SK-N-SH (cell line): ENCODE measurements around the gene LHX6. TPM values are rescaled to one million over a fixed set of nuclear protein-coding genes. Genes with fewer than 3 reads are reported as not detected.

Source experiments
- CTCF ChIA-PET: fragments of 300-600, 350-600 bp; formaldehyde crosslinking; extraction: SDS; loops from one replicate; lab custom pipeline; 2021; lab: Yijun Ruan, JAX
- POLR2A ChIA-PET: fragments of 350-600 bp; sonication (Branson Sonifier 250); formaldehyde crosslinking; extraction: SDS; loops from one replicate; lab custom pipeline; 2020; ENCODE audit warnings: antibody characterized with exemption, inconsistent platforms; lab: Yijun Ruan, JAX
- DNase-seq: peaks from one replicate; pipeline ENCODE4 v3.0.0; 2012
- H2AFZ ChIP-seq: fragments of 200-600 bp; sonication (generic); 2 replicates; pipeline ENCODE4 v1.8.1; 2016; ENCODE audit warnings: antibody characterized with exemption, mild to moderate bottlenecking, low read depth
- H3F3A ChIP-seq: fragments of 200-600 bp; sonication (generic); replicated peaks from 2 replicates; pipeline ENCODE3; 2016; ENCODE audit warnings: antibody characterized with exemption, mild to moderate bottlenecking; ENCODE audit not compliant: insufficient read depth
- H3K27ac ChIP-seq, 2 experiments: fragments of 200-500 bp in 1 of 2; fragments of 200-600 bp in 1 of 2; sonication (Bioruptor generic) in 1 of 2; sonication (generic), shearing (Covaris generic) in 1 of 2; 2 replicates each; pipeline versions ENCODE4 v1.5.1 to v1.6.1; 2014 to 2016; ENCODE audit warnings: low read depth in 2 of 2, inconsistent platforms in 1 of 2, low read length in 1 of 2, mild to moderate bottlenecking in 1 of 2, mixed read lengths in 1 of 2
- H3K27me3 ChIP-seq: fragments of 200-600 bp; sonication (generic), shearing (Covaris generic); 2 replicates; pipeline ENCODE4 v1.6.1; 2016; ENCODE audit warnings: mixed run types; ENCODE audit not compliant: insufficient read depth
- H3K36me3 ChIP-seq, 2 experiments: fragments of 200-500 bp in 1 of 2; fragments of 200-600 bp in 1 of 2; sonication (Bioruptor generic) in 1 of 2; sonication (generic) in 1 of 2; replicated peaks in 1 of 2; 2 replicates each; pipeline versions ENCODE3 to v1.5.1; 2014 to 2016; ENCODE audit warnings: low read length in 1 of 2, mild to moderate bottlenecking in 1 of 2; ENCODE audit not compliant: insufficient read depth in 2 of 2, control insufficient read depth in 1 of 2
- H3K4me1 ChIP-seq, 2 experiments: fragments of 200-500 bp in 1 of 2; fragments of 200-600 bp in 1 of 2; sonication (Bioruptor generic) in 1 of 2; sonication (generic), shearing (Covaris generic) in 1 of 2; 2 replicates each; pipeline versions ENCODE4 v1.5.1 to v1.6.1; 2014 to 2016; ENCODE audit warnings: low read depth in 1 of 2, low read length in 1 of 2, mixed run types in 1 of 2; ENCODE audit not compliant: insufficient read depth in 2 of 2, control insufficient read depth in 1 of 2
- H3K4me2 ChIP-seq: fragments of 200-600 bp; sonication (generic), shearing (Covaris generic); 2 replicates; pipeline ENCODE4 v1.6.1; 2017; ENCODE audit warnings: mixed run types
- H3K4me3 ChIP-seq, 2 experiments: fragments of 200-500 bp in 1 of 2; fragments of 200-600 bp in 1 of 2; sonication (Bioruptor generic) in 1 of 2; sonication (generic), shearing (Covaris generic) in 1 of 2; 2 replicates each; pipeline versions ENCODE4 v1.5.1 to v1.8.1; 2014 to 2016; ENCODE audit warnings: low read depth in 2 of 2, inconsistent platforms in 1 of 2, low read length in 1 of 2, mild to moderate bottlenecking in 1 of 2, mixed read lengths in 1 of 2, moderate library complexity in 1 of 2
- H3K79me2 ChIP-seq: fragments of 200-600 bp; sonication (generic); 2 replicates; pipeline ENCODE4 v1.8.1; 2017; ENCODE audit warnings: mild to moderate bottlenecking; ENCODE audit not compliant: insufficient read depth
- H3K9ac ChIP-seq: fragments of 200-600 bp; sonication (generic); 2 replicates; pipeline ENCODE4 v1.6.1; 2017; ENCODE audit warnings: mixed run types
- H3K9me2 ChIP-seq: fragments of 200-600 bp; sonication (generic); 2 replicates; pipeline ENCODE4 v1.6.1; 2017; ENCODE audit warnings: mixed run types
- H3K9me3 ChIP-seq: fragments of 200-600 bp; sonication (generic); 2 replicates; pipeline ENCODE4 v1.6.1; 2017; ENCODE audit warnings: mixed run types, mild to moderate bottlenecking, moderate library complexity
- H4K20me1 ChIP-seq: fragments of 200-600 bp; sonication (generic); 2 replicates; pipeline ENCODE4 v1.6.1; 2017; ENCODE audit warnings: mild to moderate bottlenecking, mixed run types; ENCODE audit not compliant: insufficient read depth
- CHD2 ChIP-seq: fragments of 150-350 bp; IDR thresholded peaks from 2 replicates; pipeline ENCODE4 v1.6.1; 2018; ENCODE audit warnings: low read length; ENCODE audit not compliant: partially characterized antibody
- EZH2phosphoT487 ChIP-seq: fragments of 200-600 bp; sonication (generic); IDR thresholded peaks from 2 replicates; pipeline ENCODE4 v1.6.1; 2017; ENCODE audit warnings: low read depth, mixed run types, mild to moderate bottlenecking, antibody characterized with exemption, moderate library complexity, borderline replicate concordance
- FOSL2 ChIP-seq: IDR thresholded peaks from 2 replicates; pipeline ENCODE4 v1.4.0; 2012; ENCODE audit warnings: low read depth, mild to moderate bottlenecking, moderate library complexity, borderline replicate concordance
- GABPA ChIP-seq: IDR thresholded peaks from 2 replicates; pipeline ENCODE4 v1.4.0; 2012; ENCODE audit warnings: low read depth, mild to moderate bottlenecking
- GATA2 ChIP-seq: sonication (generic); formaldehyde crosslinking; IDR thresholded peaks from 2 replicates; pipeline ENCODE4 v1.5.0; 2020; ENCODE audit warnings: mild to moderate bottlenecking, missing genetic modification reagents
- JUND ChIP-seq: IDR thresholded peaks from 2 replicates; pipeline ENCODE4 v1.4.0; 2012
- MXI1 ChIP-seq: IDR thresholded peaks from 2 replicates; pipeline ENCODE4 v1.6.1; 2012; ENCODE audit warnings: mild to moderate bottlenecking, low read depth, low read length, improper control_type of control experiment
- RFX5 ChIP-seq: IDR thresholded peaks from 2 replicates; pipeline ENCODE4 v1.6.1; 2012; ENCODE audit warnings: mild to moderate bottlenecking, improper control_type of control experiment, low read length
- RXRA ChIP-seq: IDR thresholded peaks from 2 replicates; pipeline ENCODE4 v1.4.0; 2012; ENCODE audit warnings: low read depth, mild to moderate bottlenecking, borderline replicate concordance
- SMC3 ChIP-seq: IDR thresholded peaks from 2 replicates; pipeline ENCODE4 v1.6.1; 2012; ENCODE audit warnings: low read depth, low read length, improper control_type of control experiment
- TAF1 ChIP-seq: IDR thresholded peaks from 2 replicates; pipeline ENCODE4 v1.6.1; 2012; ENCODE audit warnings: low read depth, mild to moderate bottlenecking, low read length, moderate library complexity, borderline replicate concordance
- TCF12 ChIP-seq: IDR thresholded peaks from 2 replicates; pipeline ENCODE4 v1.4.0; 2012
- WGBS: methylation state at CpG from one replicate; pipeline ENCODE4 v1.1.6; 2017; ENCODE audit warnings: low lambda C conversion rate; 5-methylcytosine and 5-hydroxymethylcytosine counted together
- polyA plus RNA-seq, 3 experiments: library from polyadenylated mRNA; depleted of rRNA; stranded (reverse); fragments of >200 nt; gene quantifications; 2 replicates each; pipeline ENCODE4 v1.2.3, GENCODE V29; 2012
- TF ChIP-seq, protein P1 (sequence below): IDR thresholded peaks from 2 replicates; pipeline ENCODE4 v1.4.0; 2012; ENCODE audit warnings: low read depth
- TF ChIP-seq, protein P2 (sequence below): fragments of 150-350 bp; IDR thresholded peaks from 2 replicates; pipeline ENCODE4 v1.6.1; 2017; ENCODE audit warnings: antibody characterized with exemption, low read length, low read depth, borderline replicate concordance

LHX6 gene
- polyA plus RNA-seq, 1 of the 3 experiments (the other 2 are of a cell fraction), result 0.02 TPM

DNA sequence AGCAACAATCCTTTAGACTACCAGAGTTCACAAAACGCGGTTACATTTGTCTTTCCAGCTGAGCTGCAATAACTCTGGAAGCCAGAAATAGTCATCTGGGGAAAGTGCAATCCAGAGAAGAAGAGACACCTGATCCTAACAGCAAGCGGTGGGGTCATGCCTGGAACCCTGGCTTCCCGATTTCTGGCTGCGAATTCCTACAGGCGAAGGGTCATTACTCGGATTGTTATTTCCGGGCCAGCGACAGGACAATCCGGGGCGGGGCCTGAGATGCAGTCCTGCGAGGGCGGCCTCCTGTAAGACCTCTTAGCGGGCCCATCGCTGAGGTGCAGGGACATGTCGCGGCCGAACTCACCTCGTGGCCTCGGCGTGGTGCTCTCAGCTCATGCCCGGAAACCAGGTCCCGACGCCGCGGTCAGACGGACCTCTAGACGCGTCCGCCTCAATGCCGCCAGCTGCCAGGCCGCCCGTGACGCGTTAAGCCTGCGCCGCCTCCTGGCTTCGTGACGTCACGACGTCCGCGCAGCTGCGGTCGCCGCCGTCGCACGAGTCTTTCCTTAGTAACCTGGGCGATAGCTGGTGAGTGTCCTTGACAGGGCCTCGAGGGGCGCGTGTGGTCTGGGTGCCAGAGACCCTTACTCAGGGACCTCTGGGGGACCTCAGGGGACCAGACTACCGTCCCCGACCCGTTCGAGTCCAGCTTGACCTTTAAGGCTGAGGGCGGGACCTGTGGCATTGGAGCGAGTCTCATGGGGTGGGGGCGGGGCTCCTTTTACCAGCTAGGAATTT, 35.8 kb upstream of the LHX6 start, which contains the start of the genes MRRF and RBM18 (continued):
- TF ChIP-seq TAF1, result peak; percentile 65
- peak; percentile 93 for TF ChIP-seq MXI1
- no peak for TF ChIP-seq RXRA
- TF ChIP-seq, protein P1, sequence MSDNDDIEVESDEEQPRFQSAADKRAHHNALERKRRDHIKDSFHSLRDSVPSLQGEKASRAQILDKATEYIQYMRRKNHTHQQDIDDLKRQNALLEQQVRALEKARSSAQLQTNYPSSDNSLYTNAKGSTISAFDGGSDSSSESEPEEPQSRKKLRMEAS, result peak; percentile 91
- no peak for TF ChIP-seq SMC3
- peak; percentile 63 for TF ChIP-seq CHD2
- no peak for TF ChIP-seq JUND
- TF ChIP-seq, protein P2, sequence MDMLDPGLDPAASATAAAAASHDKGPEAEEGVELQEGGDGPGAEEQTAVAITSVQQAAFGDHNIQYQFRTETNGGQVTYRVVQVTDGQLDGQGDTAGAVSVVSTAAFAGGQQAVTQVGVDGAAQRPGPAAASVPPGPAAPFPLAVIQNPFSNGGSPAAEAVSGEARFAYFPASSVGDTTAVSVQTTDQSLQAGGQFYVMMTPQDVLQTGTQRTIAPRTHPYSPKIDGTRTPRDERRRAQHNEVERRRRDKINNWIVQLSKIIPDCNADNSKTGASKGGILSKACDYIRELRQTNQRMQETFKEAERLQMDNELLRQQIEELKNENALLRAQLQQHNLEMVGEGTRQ, result no peak
- peak; percentile 27; the same call in 1 of the 2 replicates for TF ChIP-seq TCF12
- TF ChIP-seq RFX5, result peak; percentile 32; the same call in 1 of the 2 replicates
- no peak for TF ChIP-seq GATA2 (CRISPR knock-in tag)
- TF ChIP-seq GABPA, result peak; percentile 69

DNA sequence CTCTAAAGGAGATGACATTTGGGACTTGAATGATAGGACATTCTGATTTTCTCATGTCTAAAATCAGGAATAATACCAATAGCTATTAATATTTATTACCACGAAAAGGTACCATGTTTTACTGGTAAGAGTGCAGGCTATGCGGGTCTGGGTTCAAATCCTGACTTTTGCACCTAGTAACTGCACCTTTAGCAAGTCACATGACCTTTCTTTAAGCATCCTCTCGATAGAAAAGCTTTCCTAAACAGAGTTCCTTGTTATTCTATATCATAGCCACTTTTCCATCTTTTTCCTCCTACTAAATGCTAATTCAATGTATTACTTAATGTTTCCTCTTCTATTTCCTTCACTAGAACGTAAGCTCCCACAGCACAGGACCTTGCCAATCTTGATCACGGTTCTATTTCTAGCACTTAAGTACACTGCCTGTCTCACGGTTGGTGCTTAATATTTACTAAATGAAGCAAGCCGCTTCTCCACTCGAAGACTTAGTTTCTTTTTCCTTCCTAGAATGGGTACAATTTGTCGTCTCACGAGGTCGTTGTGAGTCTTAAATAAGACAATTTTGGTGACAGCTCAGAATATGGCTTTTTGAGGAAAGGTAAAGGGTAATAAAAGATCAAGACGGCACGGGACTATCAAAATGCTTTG, 35.1 kb upstream of the LHX6 start:
- DNase-seq, result no peak
- TF ChIP-seq GABPA (no peak), GATA2 (CRISPR knock-in tag) (no peak), MXI1 (no peak), FOSL2 (no peak), RFX5 (no peak), EZH2phosphoT487 (no peak)
- TF ChIP-seq, protein P2, result no peak
- Histone ChIP-seq H3K9me3 (no peaks in the 10 kb centered on the region), H3F3A (no peaks in the 10 kb centered on the region), H3K9me2 (no peaks in the 10 kb centered on the region), H2AFZ (peak overlapping the region; percentile 85; the same call in 1 of the 2 replicates), H3K4me1 (peaks cover 12 to 13% of the 10 kb centered on the region in 2 experiments; a peak in 3 of 4 replicates), H3K27me3 (no peaks in the 10 kb centered on the region), H3K36me3 (peaks cover 11 to 26% of the 10 kb centered on the region in 2 experiments), H3K4me2 (peak overlapping the region; percentile 86), H3K27ac (peak overlapping the region; percentile 78 to 96), H4K20me1 (0 out of 2 replicates have a peak, but pooled peaks cover 5% of the 10 kb centered on the region), H3K79me2 (peaks cover 80% of the 10 kb centered on the region), H3K9ac (peak overlapping the region; percentile 81), H3K4me3 (peak overlapping the region; percentile 55 to 88)
- 2% methylated on average over 13 of the region's 13 CpGs for WGBS
- CTCF ChIA-PET, result interaction anchor here (0.6 to 3.1 kb wide), 5 partner anchors 87 to 291 kb away, joined by 3 to 12 read pairs (median 7); no protein-coding TSS in a partner anchor
- POLR2A ChIA-PET, result interaction anchor here (1.2 kb wide), 1 partner anchor 8 kb away, joined by 3 read pairs; no protein-coding TSS in a partner anchor
